Islet precursor cell (in vitro differentiated cells): ENCODE data around the gene MEA1.
"Not testable (repeated sequence)": the region's sequence is repeated elsewhere in the genome, so short reads cannot be mapped to it uniquely, and the experiment has no call there.

Experiments used
- DNase-seq: peaks from one replicate; pipeline ENCODE4 v3.0.0-alpha.2; 2018

The MEA1 gene

DNA sequence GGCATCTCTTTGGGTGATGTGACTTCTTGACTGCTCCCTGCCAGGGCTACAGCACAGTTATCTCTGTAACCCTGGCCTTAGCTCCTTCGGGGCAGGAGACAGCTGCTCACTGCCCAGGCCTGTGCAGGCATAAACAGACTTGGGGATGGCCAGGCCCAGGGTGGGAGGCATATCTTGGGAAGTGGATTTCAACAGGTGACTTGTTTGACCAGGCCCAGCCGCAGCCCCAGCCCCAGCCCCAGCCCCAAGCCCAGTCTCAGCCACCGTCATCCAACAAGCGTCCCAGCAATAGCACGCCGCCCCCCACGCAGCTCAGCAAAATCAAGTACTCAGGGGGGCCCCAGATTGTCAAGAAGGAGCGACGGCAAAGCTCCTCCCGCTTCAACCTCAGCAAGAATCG is 7.5 kb downstream of the MEA1 start:
- DNase-seq: no peak

GRCh38 chr6:43005844-43006243 is 7.9 kb downstream of the MEA1 start:
- no peak for DNase-seq

DNA sequence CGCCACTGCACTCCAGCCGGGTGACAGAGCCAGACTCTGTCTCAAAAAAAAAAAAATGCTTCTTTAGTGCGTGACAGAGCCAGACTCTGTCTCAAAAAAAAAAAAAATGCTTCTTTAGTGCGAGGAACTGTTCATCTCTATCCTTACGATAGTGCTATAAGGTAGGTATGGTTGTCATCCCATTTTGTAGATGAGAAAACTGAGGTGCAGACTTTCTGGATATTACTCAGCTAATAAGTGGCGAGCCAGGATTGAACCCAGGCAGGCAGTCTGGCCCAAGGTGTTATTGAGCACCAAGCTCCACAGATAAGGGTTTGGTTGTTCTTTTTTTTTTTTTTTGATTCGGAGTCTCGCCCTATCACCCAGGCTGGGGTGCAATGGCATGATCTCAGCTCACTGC is 11.9 kb downstream of the MEA1 start:
- no peak for DNase-seq

DNA sequence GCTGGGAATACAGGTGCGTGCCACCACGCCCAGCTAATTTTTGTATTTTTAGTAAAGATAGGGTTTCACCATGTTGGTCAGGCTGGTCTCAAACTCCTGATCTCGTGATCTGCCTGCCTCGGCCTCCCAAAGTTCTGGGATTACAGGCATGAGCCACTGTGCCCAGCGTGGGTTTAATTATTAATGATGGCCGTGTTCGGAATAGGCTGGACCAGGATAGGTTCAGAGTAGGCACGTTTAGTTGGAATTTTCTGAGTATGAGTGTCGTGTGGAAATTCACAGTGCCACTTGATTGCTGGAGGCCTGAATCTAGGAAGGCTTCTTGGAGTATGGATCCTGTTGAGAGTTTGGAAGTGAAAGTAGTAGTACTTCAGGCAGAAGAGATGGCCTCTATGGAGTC is 15.5 kb downstream of the MEA1 start:
- not testable (repeated sequence) for DNase-seq

DNA sequence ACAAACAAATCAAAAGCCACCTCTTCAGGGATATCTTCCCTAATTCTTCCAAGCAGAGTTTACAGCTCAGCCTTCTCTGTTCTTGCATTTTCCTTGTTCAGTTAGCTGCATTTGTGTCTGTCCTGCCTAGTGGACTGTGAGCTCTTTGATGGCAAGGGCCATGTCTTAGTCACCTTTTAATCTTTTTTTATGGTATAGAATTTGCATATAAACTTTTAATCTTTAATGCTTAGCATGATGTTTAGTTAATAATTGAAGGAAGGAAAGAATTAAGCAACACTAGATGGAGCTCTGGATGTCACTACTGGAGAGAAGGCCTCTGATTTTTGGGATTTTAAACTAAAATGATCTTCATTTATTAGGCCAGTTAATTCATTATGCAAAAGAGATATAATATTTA is 17.2 kb downstream of the MEA1 start:
- no peak for DNase-seq

GRCh38 chr6:42993445-42993844 is 20.3 kb downstream of the MEA1 start:
- no peak for DNase-seq

- DNase-seq: no peak
Measured at GRCh38 chr6:42989923-42990322, 23.8 kb downstream of the MEA1 start.

- no peak for DNase-seq
Measured at GRCh38 chr6:42988486-42989020, 25.2 kb downstream of the MEA1 start.

- DNase-seq: no peak
Measured at GRCh38 chr6:42987533-42988451, 26.0 kb downstream of the MEA1 start.

GRCh38 chr6:42984924-42985475 is 28.7 kb downstream of the MEA1 start:
- DNase-seq: peak; percentile 64

GRCh38 chr6:42984001-42984923 is 29.5 kb downstream of the MEA1 start, which contains the start of gene PPP2R5D:
TSS of gene PPP2R5D (plus strand) at chr6:42984570. CDS start at chr6:42984678, 108 bp downstream.
- peak; percentile 99 for DNase-seq

GRCh38 chr6:42981836-42982235 is 31.9 kb downstream of the MEA1 start:
- DNase-seq: no peak

DNA sequence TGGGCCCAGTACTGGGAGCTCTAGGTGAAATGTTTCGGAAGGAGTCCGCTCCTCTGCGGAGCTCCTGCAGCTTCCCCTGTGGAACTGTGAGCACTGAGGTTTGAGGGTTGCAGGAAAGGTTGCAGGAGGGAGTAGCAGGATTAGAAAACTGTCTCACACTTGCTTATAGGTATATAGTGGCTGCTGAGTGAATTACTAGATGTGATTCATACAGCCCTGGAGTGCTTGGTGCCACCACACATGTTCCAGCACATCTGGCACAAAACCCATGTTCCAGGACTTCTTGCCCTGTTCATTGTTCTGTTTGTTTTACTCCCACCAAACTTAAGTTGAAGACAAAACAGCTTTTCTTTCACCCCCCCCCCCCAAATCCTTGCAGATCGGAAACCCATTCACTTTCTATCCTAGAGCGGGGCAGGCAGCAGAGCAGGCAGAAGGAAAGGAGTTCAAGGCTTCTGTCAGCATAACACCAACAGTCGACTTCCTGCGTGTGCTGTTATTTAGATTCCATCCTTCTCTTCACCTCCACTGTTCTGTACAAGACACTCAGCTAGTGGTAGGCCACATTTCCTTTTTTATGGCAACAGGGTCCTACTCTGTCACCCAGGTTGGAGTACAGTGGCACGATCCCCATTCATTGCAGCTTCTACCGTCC is 34.1 kb downstream of the MEA1 start:
- DNase-seq: no peak

DNA sequence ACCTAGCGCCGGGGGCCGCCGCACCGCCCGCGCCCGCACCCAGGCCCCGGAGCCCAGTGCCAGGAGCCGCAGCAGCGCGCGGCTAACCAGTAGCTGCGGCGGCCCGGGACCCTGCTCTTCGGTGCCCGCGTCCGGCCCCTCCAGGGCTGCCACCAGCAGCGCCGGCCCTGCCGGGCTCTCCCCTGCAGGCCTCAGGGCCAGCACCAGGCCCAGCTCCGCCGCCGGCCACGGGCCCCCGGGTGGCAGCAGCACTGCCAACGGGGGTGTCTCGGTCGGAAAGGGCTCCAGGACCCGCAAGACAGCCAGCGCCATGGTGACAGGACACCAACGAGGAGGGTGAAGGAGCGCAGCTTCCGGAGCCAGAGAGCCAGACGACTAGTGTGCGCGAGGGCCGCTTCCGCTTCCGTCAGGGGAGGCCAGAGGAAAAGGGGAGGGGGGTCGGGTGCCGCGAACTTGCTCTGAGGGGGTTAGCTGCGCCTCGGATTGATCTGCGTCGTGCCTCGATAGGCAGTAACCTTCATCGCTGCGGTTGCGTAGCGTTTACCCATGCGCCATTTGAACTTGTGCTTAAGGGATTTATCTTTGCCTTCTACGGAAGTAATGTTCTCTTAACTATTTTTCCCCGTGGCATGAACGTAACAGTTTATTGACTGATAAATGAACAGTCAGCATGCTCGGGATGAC is 34.8 kb downstream of the MEA1 start, which contains the start of gene PEX6:
TSS of gene PEX6 (minus strand) at position 343 of the 684 bp plus-strand sequence. CDS start at position 312, 31 bp downstream.
- DNase-seq: peak; percentile 97

DNA sequence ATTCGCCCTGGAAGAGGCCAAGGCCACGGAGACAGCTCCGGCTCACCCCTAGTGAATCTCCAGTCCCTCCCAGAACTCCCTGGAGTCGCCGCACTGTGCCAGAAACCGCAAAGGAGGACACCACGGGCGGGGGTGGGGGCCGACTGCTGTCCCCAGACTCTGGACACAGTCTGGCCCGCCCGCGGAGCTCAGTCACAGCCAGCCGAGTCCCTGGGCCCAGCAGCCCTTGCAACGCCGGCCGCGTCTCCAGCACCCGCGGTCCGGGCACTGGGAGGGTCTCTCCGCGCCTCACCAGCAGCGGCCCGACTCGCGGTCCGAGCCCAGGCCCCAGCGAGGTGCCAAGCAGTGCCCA is 35.3 kb downstream of the MEA1 start:
- peak; percentile 77 for DNase-seq

DNA sequence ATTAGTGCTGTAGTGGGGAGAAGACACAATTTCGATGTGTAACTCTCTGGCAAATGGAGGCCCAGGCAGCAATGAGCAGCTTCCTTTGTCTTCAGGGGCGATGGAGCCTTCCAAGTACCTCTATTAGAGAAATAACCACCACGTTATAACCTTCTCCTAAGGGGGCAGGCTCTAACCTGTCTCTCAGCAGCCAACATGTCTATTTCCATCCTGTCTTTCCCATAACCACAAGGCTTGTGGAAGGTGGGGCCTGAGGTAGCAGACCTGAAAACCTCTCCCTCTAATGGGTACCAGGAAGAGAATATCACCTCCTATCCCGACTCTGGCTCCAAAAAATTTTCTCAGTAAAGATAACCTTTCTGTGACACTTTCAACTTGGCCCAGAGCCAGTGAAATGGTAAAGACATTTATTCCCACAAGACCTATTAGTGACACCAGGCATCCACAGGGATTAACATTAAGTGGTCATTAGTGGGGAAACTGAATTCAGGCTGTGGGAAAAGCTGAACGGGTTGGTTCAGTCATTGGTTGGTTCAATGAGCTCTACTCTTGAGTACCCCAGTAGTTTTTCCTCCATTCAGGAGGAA is 38.7 kb downstream of the MEA1 start:
- no peak for DNase-seq

- DNase-seq: no peak
Measured at GRCh38 chr6:42973926-42974325, 39.8 kb downstream of the MEA1 start.

DNA sequence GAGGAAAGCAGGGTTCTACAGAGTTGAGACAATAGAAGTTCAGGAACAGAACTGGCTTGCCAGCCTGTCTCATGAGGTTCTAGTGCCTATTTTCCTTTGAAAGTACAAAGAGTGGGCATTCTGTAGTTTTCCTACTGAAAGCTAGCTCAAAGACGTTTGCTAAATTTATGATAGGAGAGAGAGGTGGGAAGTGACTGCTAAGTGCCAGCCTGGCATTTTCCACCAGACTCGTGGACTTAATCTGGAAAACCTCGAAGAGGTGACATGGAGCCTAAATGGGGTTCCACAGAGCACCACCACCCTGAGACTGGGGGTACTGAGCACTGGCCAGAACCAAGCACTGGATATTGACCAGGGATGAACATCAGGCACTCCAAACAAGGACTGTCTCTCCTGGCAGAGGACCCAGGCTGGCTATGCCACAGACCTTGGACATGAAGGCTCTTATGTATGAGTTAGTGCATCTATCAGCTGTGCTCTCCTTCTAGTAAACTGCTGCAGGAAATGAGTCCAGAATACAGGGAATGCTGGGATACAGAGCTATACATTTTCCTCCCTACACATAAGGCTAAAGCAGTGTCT is 41.9 kb downstream of the MEA1 start:
- DNase-seq: no peak

- peak; percentile 68 for DNase-seq
Measured at GRCh38 chr6:42970871-42971612, 42.7 kb downstream of the MEA1 start.

DNA sequence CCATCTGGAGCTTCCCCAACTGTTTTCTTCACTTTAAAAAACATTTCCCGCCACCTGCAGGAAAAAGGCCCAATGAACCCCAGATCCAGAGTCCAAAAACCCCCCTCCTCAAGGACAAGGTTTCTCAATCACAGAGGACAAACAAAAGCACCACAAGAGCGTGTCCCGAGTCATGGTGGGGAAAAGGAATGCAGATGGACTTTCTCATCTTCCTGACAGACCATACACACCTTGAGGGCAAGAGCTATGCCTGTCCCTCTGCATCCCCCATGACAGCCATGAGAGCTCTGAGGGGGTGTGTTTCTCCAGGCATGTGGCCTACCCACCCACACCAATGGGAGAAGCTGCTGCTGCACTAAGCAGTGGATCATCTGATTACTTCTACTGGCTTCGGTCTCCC is 43.8 kb downstream of the MEA1 start:
- DNase-seq: no peak
